Endodermal cell (in vitro differentiated cells): Measurements from ENCODE around the gene KIRREL3. TPM values are rescaled to one million over a fixed set of nuclear protein-coding genes. Genes with fewer than 3 reads are reported as not detected.
A peak's percentile ranks its signal among the peaks of the same experiment; 100 is the strongest.

Experiments used
- DNase-seq: peaks from one replicate; pipeline ENCODE4 v3.0.0-alpha.2; 2017
- H3K27ac ChIP-seq: 2 replicates; pipeline ENCODE4 v1.5.1; 2013; ENCODE audit warnings: mild to moderate bottlenecking, low read depth, low read length, moderate library complexity
- H3K27me3 ChIP-seq: 2 replicates; pipeline ENCODE4 v1.6.1; 2013; ENCODE audit warnings: mild to moderate bottlenecking, low read length, moderate library complexity; ENCODE audit not compliant: insufficient read depth, control insufficient read depth, poor library complexity, severe bottlenecking
- H3K36me3 ChIP-seq: 2 replicates; pipeline ENCODE4 v1.7.0; 2013; ENCODE audit warnings: mild to moderate bottlenecking, low read length, moderate library complexity; ENCODE audit not compliant: control insufficient read depth, insufficient read depth
- H3K4me1 ChIP-seq: one replicate; pipeline ENCODE4 v1.7.0; 2013; ENCODE audit warnings: low read length; ENCODE audit not compliant: control insufficient read depth, insufficient read depth
- H3K4me3 ChIP-seq: 2 replicates; pipeline ENCODE4 v1.5.1; 2013; ENCODE audit warnings: mild to moderate bottlenecking, low read length, moderate library complexity
- H3K9ac ChIP-seq: 2 replicates; pipeline ENCODE4 v1.6.1; 2013; ENCODE audit warnings: mild to moderate bottlenecking, low read length, moderate library complexity; ENCODE audit not compliant: poor library complexity, severe bottlenecking; ENCODE audit errors: extremely low read depth
- H3K9me3 ChIP-seq: 2 replicates; pipeline ENCODE4 v1.6.1; 2013; ENCODE audit warnings: mild to moderate bottlenecking, low read length, moderate library complexity; ENCODE audit not compliant: control insufficient read depth
- H3K27ac Mint-ChIP-seq: 2 replicates; pipeline ENCODE4 v1.8.0; 2020; ENCODE audit warnings: mixed read lengths
- H3K27me3 Mint-ChIP-seq: 2 replicates; pipeline ENCODE4 v1.8.0; 2021; ENCODE audit warnings: mild to moderate bottlenecking, mixed read lengths; ENCODE audit not compliant: insufficient read depth
- H3K36me3 Mint-ChIP-seq: 2 replicates; pipeline ENCODE4 v1.8.0; 2020; ENCODE audit warnings: low read depth, mixed read lengths
- H3K4me1 Mint-ChIP-seq: 2 replicates; pipeline ENCODE4 v1.8.0; 2020; ENCODE audit warnings: mixed read lengths
- H3K4me3 Mint-ChIP-seq: 2 replicates; pipeline ENCODE4 v1.8.0; 2020; ENCODE audit warnings: mild to moderate bottlenecking, moderate library complexity, mixed read lengths
- H3K9me3 Mint-ChIP-seq: 2 replicates; pipeline ENCODE4 v1.8.0; 2020; ENCODE audit warnings: mild to moderate bottlenecking, mixed read lengths
- WGBS, 2 experiments: methylation state at CpG; one replicate each; pipeline versions ENCODE4 v1.1.5 to v1.1.7; 2013; ENCODE audit warnings: missing lambda C conversion rate in 2 of 2, mixed read lengths in 1 of 2; ENCODE audit not compliant: insufficient coverage in 1 of 2, insufficient read length in 1 of 2; 5-methylcytosine and 5-hydroxymethylcytosine counted together
- total RNA-seq, 2 donors: library from RNA; stranded (reverse); fragmentation: NEBNext Ultra II Directional in 1 of 2; extraction: Animal tissue kit (Norgen Biotek cat#: 25700) in 1 of 2; gene quantifications; 2 replicates in 1 of 2; 3 replicates in 1 of 2; pipeline ENCODE4 v1.2.1, GENCODE V29; 2021
- TF ChIP-seq, protein P1 (sequence below): fragments of 200-600 bp; sonication (generic); conservative IDR thresholded peaks from 2 replicates; pipeline ENCODE4 v1.5.0; 2021; ENCODE audit warnings: antibody characterized with exemption, mild to moderate bottlenecking

The KIRREL3 gene
- total RNA-seq, 2 donors from 2014 or later = 1.1 to 1.4 TPM

GRCh38 chr11:126978911-126979310 lies 21.7 kb downstream of the KIRREL3 start:
- no peaks in the 10 kb centered on the region for H3K4me1 ChIP-seq
- H3K9ac ChIP-seq = no peak overlapping the region
- H3K27me3 ChIP-seq = peaks cover 7% of the 10 kb centered on the region
- DNase-seq = no peak
- no peak overlapping the region for H3K27ac ChIP-seq
- H3K4me3 Mint-ChIP-seq = no peak overlapping the region
- H3K36me3 Mint-ChIP-seq = no peaks in the 10 kb centered on the region
- TF ChIP-seq, protein P1, sequence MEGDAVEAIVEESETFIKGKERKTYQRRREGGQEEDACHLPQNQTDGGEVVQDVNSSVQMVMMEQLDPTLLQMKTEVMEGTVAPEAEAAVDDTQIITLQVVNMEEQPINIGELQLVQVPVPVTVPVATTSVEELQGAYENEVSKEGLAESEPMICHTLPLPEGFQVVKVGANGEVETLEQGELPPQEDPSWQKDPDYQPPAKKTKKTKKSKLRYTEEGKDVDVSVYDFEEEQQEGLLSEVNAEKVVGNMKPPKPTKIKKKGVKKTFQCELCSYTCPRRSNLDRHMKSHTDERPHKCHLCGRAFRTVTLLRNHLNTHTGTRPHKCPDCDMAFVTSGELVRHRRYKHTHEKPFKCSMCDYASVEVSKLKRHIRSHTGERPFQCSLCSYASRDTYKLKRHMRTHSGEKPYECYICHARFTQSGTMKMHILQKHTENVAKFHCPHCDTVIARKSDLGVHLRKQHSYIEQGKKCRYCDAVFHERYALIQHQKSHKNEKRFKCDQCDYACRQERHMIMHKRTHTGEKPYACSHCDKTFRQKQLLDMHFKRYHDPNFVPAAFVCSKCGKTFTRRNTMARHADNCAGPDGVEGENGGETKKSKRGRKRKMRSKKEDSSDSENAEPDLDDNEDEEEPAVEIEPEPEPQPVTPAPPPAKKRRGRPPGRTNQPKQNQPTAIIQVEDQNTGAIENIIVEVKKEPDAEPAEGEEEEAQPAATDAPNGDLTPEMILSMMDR = no peak
- no peaks in the 10 kb centered on the region for H3K9me3 ChIP-seq
- peaks cover 5% of the 10 kb centered on the region for H3K4me1 Mint-ChIP-seq
- H3K27me3 Mint-ChIP-seq = peaks cover 16% of the 10 kb centered on the region
- 89 to 100% methylated on average over 1 to 5 of the region's 5 CpGs for WGBS, 2 experiments
- H3K4me3 ChIP-seq = no peak overlapping the region
- no peak overlapping the region for H3K27ac Mint-ChIP-seq
- H3K9me3 Mint-ChIP-seq = no peaks in the 10 kb centered on the region
- H3K36me3 ChIP-seq = no peaks in the 10 kb centered on the region

DNA sequence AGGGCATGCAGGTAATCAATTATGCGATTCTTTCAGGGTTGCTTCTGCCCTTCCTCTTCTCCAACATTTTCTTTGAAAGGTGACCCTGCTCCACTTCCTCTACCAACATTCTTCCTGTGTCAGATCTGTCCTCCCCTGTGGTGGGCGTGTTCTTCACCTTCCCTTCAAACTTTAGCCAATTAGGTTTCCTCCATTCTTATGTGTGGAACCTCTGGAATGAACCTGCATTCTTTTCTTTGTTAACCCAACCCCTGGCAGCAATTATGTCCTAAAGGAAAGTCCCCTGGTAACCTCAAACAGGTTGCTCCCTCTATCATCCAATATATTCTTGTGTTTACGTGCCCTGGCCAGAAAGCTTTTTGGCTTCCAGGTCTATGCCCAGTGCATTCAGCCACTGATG lies 22.4 kb downstream of the KIRREL3 start:
- TF ChIP-seq, protein P1 = no peak
- no peaks in the 10 kb centered on the region for H3K9me3 Mint-ChIP-seq
- Histone ChIP-seq H3K9me3 (no peaks in the 10 kb centered on the region), H3K27me3 (peaks cover 7% of the 10 kb centered on the region), H3K4me1 (no peaks in the 10 kb centered on the region), H3K36me3 (no peaks in the 10 kb centered on the region), H3K27ac (no peak overlapping the region), H3K4me3 (no peak overlapping the region), H3K9ac (no peak overlapping the region)
- 77 to 86% methylated on average over 3 of the region's 3 CpGs for WGBS, 2 experiments
- H3K4me1 Mint-ChIP-seq = peaks cover 5% of the 10 kb centered on the region
- H3K4me3 Mint-ChIP-seq = no peak overlapping the region
- DNase-seq = peak; percentile 58
- no peaks in the 10 kb centered on the region for H3K36me3 Mint-ChIP-seq
- H3K27me3 Mint-ChIP-seq = peaks cover 16% of the 10 kb centered on the region
- no peak overlapping the region for H3K27ac Mint-ChIP-seq

DNA sequence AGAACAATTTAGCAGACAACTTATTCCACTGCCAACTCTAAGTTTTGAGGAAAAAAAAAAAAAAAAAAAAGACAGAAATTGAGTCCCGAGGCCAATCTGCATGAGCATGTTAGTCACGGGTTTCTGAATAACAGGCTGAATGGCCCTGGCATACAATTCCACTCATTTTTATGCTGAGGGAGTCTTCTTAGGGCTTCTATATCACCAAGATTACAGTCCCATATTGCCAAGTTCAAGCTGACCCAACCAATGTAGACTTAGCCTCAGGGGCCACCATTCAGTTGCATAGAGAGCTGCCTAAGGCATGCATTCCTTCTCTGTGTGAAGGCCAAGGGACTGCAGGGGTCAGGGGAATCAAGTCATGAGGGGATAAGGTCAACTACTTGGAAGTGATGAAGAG lies 27.5 kb downstream of the KIRREL3 start:
- Histone ChIP-seq H3K9ac (no peak overlapping the region), H3K27ac (no peak overlapping the region), H3K4me1 (no peaks in the 10 kb centered on the region), H3K9me3 (no peaks in the 10 kb centered on the region), H3K27me3 (no peaks in the 10 kb centered on the region), H3K36me3 (no peaks in the 10 kb centered on the region), H3K4me3 (no peak overlapping the region)
- Mint-ChIP-seq H3K9me3 (peaks cover 9% of the 10 kb centered on the region), H3K4me3 (no peak overlapping the region), H3K36me3 (no peaks in the 10 kb centered on the region), H3K27me3 (peaks cover 12% of the 10 kb centered on the region), H3K27ac (no peak overlapping the region), H3K4me1 (peaks cover 12% of the 10 kb centered on the region)
- DNase-seq = no peak
- 93 to 100% methylated on average over 2 of the region's 2 CpGs for WGBS, 2 experiments
- TF ChIP-seq, protein P1 = no peak
